CD14-positive monocyte (primary cell): ENCODE measurements around the gene STMP1. TPM values are rescaled to one million over a fixed set of nuclear protein-coding genes. Genes with fewer than 3 reads are reported as not detected.

Experiments used
- DNase-seq, 3 donors: peaks; one replicate each; pipeline ENCODE4 v3.0.0-alpha.2; 2011 to 2022
- H2AFZ ChIP-seq: 2 replicates; pipeline ENCODE4 v1.6.0; 2012; ENCODE audit warnings: mild to moderate bottlenecking, low read depth, low read length, inconsistent platforms; ENCODE audit not compliant: insufficient read depth, poor library complexity, severe bottlenecking
- H3K27ac ChIP-seq, 2 donors: 1 replicate in 1 of 2; 2 replicates in 1 of 2; pipeline ENCODE4 v1.5.1; 2012 to 2013; ENCODE audit warnings: low read length in 2 of 2, control low read depth in 1 of 2, inconsistent platforms in 1 of 2, low read depth in 1 of 2, mild to moderate bottlenecking in 1 of 2
- H3K27me3 ChIP-seq, 2 donors: one replicate each; pipeline versions ENCODE4 v1.6.0 to v1.6.1; 2011 to 2013; ENCODE audit warnings: low read length in 2 of 2; ENCODE audit not compliant: control insufficient read depth in 2 of 2, insufficient read depth in 2 of 2
- H3K36me3 ChIP-seq, 2 donors: replicated peaks in 1 of 2; 1 replicate in 1 of 2; 2 replicates in 1 of 2; pipeline versions ENCODE4 v1.5.1 to v1.6.1; 2012 to 2013; ENCODE audit warnings: low read length in 2 of 2, control low read depth in 1 of 2, inconsistent platforms in 1 of 2, mild to moderate bottlenecking in 1 of 2; ENCODE audit not compliant: insufficient read depth in 2 of 2, control insufficient read depth in 1 of 2
- H3K4me1 ChIP-seq, 2 donors: 1 replicate in 1 of 2; 2 replicates in 1 of 2; pipeline versions ENCODE4 v1.5.1 to v1.6.1; 2012 to 2013; ENCODE audit warnings: low read length in 2 of 2, control low read depth in 1 of 2, inconsistent platforms in 1 of 2, mild to moderate bottlenecking in 1 of 2, moderate library complexity in 1 of 2; ENCODE audit not compliant: insufficient read depth in 2 of 2, control insufficient read depth in 1 of 2
- H3K4me2 ChIP-seq: replicated peaks from 2 replicates; pipeline ENCODE3; 2012; ENCODE audit warnings: low read length, moderate library complexity, mild to moderate bottlenecking; ENCODE audit not compliant: poor library complexity, severe bottlenecking; ENCODE audit errors: extremely low read depth
- H3K4me3 ChIP-seq, 3 experiments: fragments of 200-600 bp in 1 of 3; sonication (generic) in 1 of 3; replicated peaks in 1 of 3; 1 replicate in 2 of 3; 2 replicates in 1 of 3; pipeline ENCODE4 v1.5.1; 2011 to 2013; ENCODE audit warnings: low read length in 3 of 3, mild to moderate bottlenecking in 3 of 3, control low read depth in 2 of 3, low read depth in 2 of 3, inconsistent platforms in 1 of 3, moderate library complexity in 1 of 3
- H3K79me2 ChIP-seq: 2 replicates; pipeline ENCODE4 v1.6.0; 2012; ENCODE audit warnings: mild to moderate bottlenecking, control low read depth, inconsistent platforms, low read length, moderate library complexity; ENCODE audit not compliant: insufficient read depth
- H3K9ac ChIP-seq: 2 replicates; pipeline ENCODE4 v1.6.0; 2017; ENCODE audit warnings: low read length, mild to moderate bottlenecking; ENCODE audit not compliant: insufficient read depth, poor library complexity, severe bottlenecking
- H3K9me3 ChIP-seq, 2 donors: replicated peaks in 1 of 2; 1 replicate in 1 of 2; 2 replicates in 1 of 2; pipeline versions ENCODE4 v1.5.1 to v1.6.1; 2012 to 2013; ENCODE audit warnings: low read length in 2 of 2, control low read depth in 1 of 2; ENCODE audit not compliant: control insufficient read depth in 1 of 2, insufficient read depth in 1 of 2
- H4K20me1 ChIP-seq: 2 replicates; pipeline ENCODE4 v1.6.0; 2012; ENCODE audit warnings: mild to moderate bottlenecking, low read length, control low read depth, moderate library complexity; ENCODE audit not compliant: insufficient read depth
- H3K27ac Mint-ChIP-seq, 7 donors: one replicate each; pipeline ENCODE4 v1.8.0; 2020; ENCODE audit warnings: mild to moderate bottlenecking in 7 of 7, mixed read lengths in 7 of 7, moderate library complexity in 6 of 7, inconsistent platforms in 2 of 7
- H3K27me3 Mint-ChIP-seq, 3 donors: one replicate each; pipeline ENCODE4 v1.8.0; 2021 to 2022; ENCODE audit warnings: low read depth in 3 of 3, mild to moderate bottlenecking in 3 of 3, mixed read lengths in 3 of 3, moderate library complexity in 3 of 3, inconsistent platforms in 1 of 3
- H3K36me3 Mint-ChIP-seq, 2 donors: one replicate each; pipeline ENCODE4 v1.8.0; 2020; ENCODE audit warnings: mixed read lengths in 2 of 2, inconsistent platforms in 1 of 2, mild to moderate bottlenecking in 1 of 2
- H3K4me1 Mint-ChIP-seq: one replicate; pipeline ENCODE4 v1.8.0; 2020; ENCODE audit warnings: mild to moderate bottlenecking, mixed read lengths
- H3K4me3 Mint-ChIP-seq, 2 donors: one replicate each; pipeline ENCODE4 v1.8.0; 2020; ENCODE audit warnings: mild to moderate bottlenecking in 2 of 2, mixed read lengths in 2 of 2, moderate library complexity in 1 of 2
- H3K9me3 Mint-ChIP-seq, 7 donors: one replicate each; pipeline ENCODE4 v1.8.0; 2020 to 2022; ENCODE audit warnings: mixed read lengths in 7 of 7, mild to moderate bottlenecking in 6 of 7, moderate library complexity in 6 of 7, inconsistent platforms in 2 of 7
- WGBS: methylation state at CpG from one replicate; pipeline ENCODE4 v1.1.5; 2013; ENCODE audit warnings: missing lambda C conversion rate; ENCODE audit not compliant: insufficient coverage; 5-methylcytosine and 5-hydroxymethylcytosine counted together
- intact Hi-C, 2 donors: fragments of 100-400 bp; cut with micrococcal nuclease; formaldehyde crosslinking; loops; one replicate each; pipeline versions ENCODE4 v1.15.0 to v1.15.1; 2023
- polyA plus RNA-seq, 3 donors: library from polyadenylated mRNA; depleted of rRNA in 1 of 3; unstranded in 2 of 3; stranded (reverse) in 1 of 3; fragments of 300-500 nt in 2 of 3; fragments of >200 nt in 1 of 3; fragmentation: Illumina TruSeq in 2 of 3; gene quantifications; 1 replicate in 2 of 3; 2 replicates in 1 of 3; pipeline ENCODE4 v1.2.3, GENCODE V29; 2012 to 2021
- TF ChIP-seq, protein P1 (sequence below): fragments of 200-600 bp; IDR thresholded peaks from one replicate; pipeline ENCODE4 v1.8.0; 2022; ENCODE audit warnings: antibody characterized with exemption, mild to moderate bottlenecking

STMP1 gene
- polyA plus RNA-seq, 3 donors = 20.4 to 108 (median 88.8) TPM

DNA sequence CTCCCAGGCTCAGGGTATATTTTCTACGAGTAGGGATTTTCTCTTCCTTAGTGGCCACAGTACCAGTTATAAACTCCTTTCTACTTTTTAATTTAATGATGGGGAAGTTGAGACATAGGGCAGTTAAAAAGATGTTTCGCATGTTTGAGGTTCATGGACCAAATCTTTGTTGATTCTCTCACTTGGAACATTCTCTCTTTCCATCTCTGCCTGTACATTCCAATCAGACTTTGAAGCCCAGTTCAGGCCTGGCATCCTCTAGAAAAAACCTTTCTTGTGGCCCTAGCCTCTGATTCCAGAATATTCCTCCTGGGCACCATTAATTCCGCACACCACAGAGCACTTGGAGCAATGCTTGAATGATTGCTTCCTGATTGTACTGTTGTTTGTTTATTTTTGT is 47.2 kb downstream of the STMP1 start:
- Mint-ChIP-seq H3K4me3 (no peak overlapping the region), H3K9me3 (no peaks in the 10 kb centered on the region), H3K27me3 (peaks cover 0 to 3% (median 2%) of the 10 kb centered on the region in 3 donors), H3K4me1 (no peaks in the 10 kb centered on the region), H3K36me3 (no peaks in the 10 kb centered on the region), H3K27ac (peak overlapping the region in 1 of 7 donors; percentile 70)
- Histone ChIP-seq H3K4me2 (no peak overlapping the region), H2AFZ (no peak overlapping the region), H3K79me2 (no peaks in the 10 kb centered on the region), H3K4me3 (no peak overlapping the region), H3K9me3 (no peaks in the 10 kb centered on the region), H3K4me1 (no peaks in the 10 kb centered on the region), H3K27me3 (no peaks in the 10 kb centered on the region), H3K27ac (no peak overlapping the region), H3K9ac (no peak overlapping the region), H4K20me1 (no peaks in the 10 kb centered on the region), H3K36me3 (no peaks in the 10 kb centered on the region)
- TF ChIP-seq, protein P1, sequence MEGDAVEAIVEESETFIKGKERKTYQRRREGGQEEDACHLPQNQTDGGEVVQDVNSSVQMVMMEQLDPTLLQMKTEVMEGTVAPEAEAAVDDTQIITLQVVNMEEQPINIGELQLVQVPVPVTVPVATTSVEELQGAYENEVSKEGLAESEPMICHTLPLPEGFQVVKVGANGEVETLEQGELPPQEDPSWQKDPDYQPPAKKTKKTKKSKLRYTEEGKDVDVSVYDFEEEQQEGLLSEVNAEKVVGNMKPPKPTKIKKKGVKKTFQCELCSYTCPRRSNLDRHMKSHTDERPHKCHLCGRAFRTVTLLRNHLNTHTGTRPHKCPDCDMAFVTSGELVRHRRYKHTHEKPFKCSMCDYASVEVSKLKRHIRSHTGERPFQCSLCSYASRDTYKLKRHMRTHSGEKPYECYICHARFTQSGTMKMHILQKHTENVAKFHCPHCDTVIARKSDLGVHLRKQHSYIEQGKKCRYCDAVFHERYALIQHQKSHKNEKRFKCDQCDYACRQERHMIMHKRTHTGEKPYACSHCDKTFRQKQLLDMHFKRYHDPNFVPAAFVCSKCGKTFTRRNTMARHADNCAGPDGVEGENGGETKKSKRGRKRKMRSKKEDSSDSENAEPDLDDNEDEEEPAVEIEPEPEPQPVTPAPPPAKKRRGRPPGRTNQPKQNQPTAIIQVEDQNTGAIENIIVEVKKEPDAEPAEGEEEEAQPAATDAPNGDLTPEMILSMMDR = no peak
- intact Hi-C loops = no loop called here
- no CpG with 5 or more reads among the region's 3 CpGs for WGBS
- DNase-seq = no peak

DNA sequence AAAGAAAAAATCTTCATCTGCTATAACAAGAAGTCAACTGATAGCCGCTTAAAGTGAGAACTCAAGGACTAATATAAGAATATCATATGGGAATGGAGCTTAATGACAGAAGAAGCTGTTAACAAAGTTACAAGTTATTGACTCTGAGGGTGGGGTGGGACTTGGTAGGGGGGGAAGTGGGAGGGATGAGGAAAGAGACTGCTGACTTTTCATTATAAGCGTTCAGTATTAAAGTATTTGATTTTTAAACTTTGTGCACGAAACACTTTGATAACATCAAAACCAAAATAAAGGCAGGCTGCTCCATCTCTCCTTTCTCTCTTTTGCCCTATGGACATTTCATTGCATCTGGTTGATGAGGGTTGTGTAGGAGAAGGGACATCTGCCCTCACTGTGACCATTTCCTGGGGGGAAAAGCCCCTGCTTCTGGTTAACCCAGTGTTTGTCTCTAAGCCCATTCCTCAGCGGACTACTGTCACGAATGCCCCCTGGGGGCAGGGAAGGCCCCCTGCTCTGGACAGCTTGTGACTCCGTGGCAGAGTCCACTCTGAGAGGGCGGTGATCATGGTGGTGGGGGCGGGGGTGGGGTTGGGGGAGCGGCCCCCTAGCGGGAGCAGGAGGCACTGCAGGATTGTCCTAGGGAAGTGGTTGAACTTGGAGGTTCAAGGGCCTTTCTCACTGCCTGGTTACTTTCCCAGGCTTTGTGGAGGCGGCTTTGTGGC is 48.3 kb downstream of the STMP1 start:
- Histone ChIP-seq H2AFZ (no peak overlapping the region), H3K4me3 (no peak overlapping the region)
- TF ChIP-seq, protein P1 = peak; percentile 85

More for the DNA sequence above, 48.3 kb downstream of the STMP1 start:
- H3K36me3 ChIP-seq = no peaks in the 10 kb centered on the region
- intact Hi-C loops = no loop called here
- Mint-ChIP-seq H3K27ac (no peak overlapping the region), H3K9me3 (no peaks in the 10 kb centered on the region), H3K27me3 (peaks cover 0 to 3% (median 2%) of the 10 kb centered on the region in 3 donors), H3K4me3 (no peak overlapping the region), H3K36me3 (no peaks in the 10 kb centered on the region), H3K4me1 (no peaks in the 10 kb centered on the region)
- no peaks in the 10 kb centered on the region for H3K27me3 ChIP-seq
- WGBS = 46% methylated on average over 5 of the region's 11 CpGs
- no peaks in the 10 kb centered on the region for H3K4me1 ChIP-seq
- H3K27ac ChIP-seq = no peak overlapping the region
- H3K4me2 ChIP-seq = no peak overlapping the region
- H3K9me3 ChIP-seq = no peaks in the 10 kb centered on the region
- DNase-seq = peak; percentile 2 to 18 (median 11)
- no peaks in the 10 kb centered on the region for H4K20me1 ChIP-seq
- no peak overlapping the region for H3K9ac ChIP-seq
- H3K79me2 ChIP-seq = no peaks in the 10 kb centered on the region
